HFF-Myc (cell line): Measurements from ENCODE around the gene ANKS1B.
"Not testable (repeated sequence)": the region's sequence is repeated elsewhere in the genome, so short reads cannot be mapped to it uniquely, and the experiment has no call there.

Source experiments
- DNase-seq: peaks from one replicate; pipeline ENCODE4 v3.0.0-alpha.2; 2011; ENCODE audit warnings: low read depth; ENCODE audit errors: extremely low read depth
- H3K4me3 ChIP-seq: replicated peaks from 2 replicates; pipeline ENCODE4 v1.5.1; 2011; ENCODE audit warnings: low read depth, mild to moderate bottlenecking, control low read depth, low read length
- TF ChIP-seq, protein P1 (sequence below): IDR thresholded peaks from 2 replicates; pipeline ENCODE4 v1.5.1; 2012; ENCODE audit warnings: mild to moderate bottlenecking, low read depth, low read length, control low read depth; ENCODE audit errors: missing control alignments

The ANKS1B gene

DNA sequence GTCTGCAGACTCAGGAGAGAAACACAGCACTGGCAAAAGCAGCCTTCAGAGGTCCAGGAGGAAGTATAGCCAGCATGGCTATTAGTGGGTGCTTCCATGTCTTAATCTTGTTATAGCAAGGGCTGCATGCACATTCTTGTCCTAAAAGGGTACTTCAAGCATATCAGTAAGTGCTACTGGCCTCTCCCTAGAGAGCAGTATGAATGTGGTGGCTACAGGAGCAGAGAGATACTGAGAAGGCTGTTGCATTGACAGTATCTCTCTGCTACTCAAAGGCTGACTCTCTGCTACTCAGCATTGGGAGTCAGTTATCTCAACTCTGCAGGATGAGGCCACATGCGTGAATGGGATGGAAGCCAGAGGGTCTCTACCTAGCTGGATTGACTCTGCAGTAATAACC, 335.2 kb downstream of the ANKS1B start:
- H3K4me3 ChIP-seq: no peak overlapping the region
- DNase-seq: no peak
- TF ChIP-seq, protein P1, sequence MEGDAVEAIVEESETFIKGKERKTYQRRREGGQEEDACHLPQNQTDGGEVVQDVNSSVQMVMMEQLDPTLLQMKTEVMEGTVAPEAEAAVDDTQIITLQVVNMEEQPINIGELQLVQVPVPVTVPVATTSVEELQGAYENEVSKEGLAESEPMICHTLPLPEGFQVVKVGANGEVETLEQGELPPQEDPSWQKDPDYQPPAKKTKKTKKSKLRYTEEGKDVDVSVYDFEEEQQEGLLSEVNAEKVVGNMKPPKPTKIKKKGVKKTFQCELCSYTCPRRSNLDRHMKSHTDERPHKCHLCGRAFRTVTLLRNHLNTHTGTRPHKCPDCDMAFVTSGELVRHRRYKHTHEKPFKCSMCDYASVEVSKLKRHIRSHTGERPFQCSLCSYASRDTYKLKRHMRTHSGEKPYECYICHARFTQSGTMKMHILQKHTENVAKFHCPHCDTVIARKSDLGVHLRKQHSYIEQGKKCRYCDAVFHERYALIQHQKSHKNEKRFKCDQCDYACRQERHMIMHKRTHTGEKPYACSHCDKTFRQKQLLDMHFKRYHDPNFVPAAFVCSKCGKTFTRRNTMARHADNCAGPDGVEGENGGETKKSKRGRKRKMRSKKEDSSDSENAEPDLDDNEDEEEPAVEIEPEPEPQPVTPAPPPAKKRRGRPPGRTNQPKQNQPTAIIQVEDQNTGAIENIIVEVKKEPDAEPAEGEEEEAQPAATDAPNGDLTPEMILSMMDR: no peak

DNA sequence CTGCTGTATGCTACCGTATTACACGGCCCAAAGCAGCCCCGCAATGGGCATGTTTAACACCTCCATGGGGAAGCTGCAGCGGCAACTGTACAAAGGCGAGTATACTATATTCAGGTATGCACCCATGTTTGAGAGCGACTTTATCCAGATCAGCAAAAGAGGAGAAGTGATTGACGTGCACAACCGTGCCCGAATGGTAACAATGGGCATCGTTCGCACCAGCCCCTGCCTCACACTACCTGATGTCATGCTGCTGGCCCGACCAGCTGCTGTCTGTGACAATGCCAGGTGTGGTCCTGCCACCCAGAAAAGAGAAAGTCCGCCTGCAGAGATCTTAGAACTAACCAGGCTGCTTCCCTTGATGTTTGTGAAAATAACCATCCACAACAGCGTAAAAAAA, 336.6 kb downstream of the ANKS1B start:
- DNase-seq: no peak
- no peak overlapping the region for H3K4me3 ChIP-seq
- TF ChIP-seq, protein P1: no peak

DNA sequence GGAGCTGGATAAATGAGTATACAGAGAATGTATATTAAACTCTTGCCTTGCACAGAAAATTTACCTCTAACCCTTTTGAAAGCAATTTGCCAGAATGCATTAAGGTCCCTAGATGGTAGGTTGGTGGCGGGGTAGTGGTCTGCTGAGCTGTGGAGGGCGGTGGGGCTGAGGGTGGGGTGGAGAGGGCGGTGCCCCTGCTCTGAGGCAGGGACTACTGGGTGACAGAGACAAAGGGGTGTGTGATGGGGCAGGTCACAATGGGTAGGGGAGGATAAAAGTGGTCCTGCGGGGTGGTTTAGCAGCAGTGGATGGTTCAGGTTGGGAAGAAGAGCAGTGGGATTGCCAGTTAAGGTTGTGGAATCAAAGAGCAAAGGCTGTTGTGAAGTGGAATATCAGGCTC, 337.3 kb downstream of the ANKS1B start, which contains the start of gene GARIN6:
Gene GARIN6 (plus strand): TSS at position 301 of the 400 bp plus-strand sequence. CDS start 422 bp downstream, outside the sequence.
- no peak for DNase-seq
- no peak within 1 kb of the TSS for H3K4me3 ChIP-seq
- TF ChIP-seq, protein P1: no peak

DNA sequence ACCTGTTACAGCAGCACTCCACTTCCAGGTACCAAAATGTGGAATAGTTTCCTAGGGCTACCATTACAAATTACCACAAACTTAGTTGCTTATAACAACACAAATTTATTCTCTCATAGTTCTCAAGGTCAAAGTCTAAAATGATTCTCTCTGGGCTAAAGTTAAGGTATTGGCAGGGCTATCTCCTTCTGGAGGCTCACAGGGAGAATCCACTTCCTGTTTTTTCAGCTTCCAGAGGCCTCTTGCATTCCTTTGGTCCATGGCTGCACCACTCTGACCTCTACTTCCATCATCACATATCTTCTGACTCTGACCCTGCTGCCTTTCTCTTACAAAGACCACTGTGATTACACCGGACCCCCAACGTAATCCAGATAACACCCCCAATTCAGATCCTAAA, 340.1 kb downstream of the ANKS1B start:
- H3K4me3 ChIP-seq: no peak overlapping the region
- TF ChIP-seq, protein P1: no peak
- DNase-seq: no peak

DNA sequence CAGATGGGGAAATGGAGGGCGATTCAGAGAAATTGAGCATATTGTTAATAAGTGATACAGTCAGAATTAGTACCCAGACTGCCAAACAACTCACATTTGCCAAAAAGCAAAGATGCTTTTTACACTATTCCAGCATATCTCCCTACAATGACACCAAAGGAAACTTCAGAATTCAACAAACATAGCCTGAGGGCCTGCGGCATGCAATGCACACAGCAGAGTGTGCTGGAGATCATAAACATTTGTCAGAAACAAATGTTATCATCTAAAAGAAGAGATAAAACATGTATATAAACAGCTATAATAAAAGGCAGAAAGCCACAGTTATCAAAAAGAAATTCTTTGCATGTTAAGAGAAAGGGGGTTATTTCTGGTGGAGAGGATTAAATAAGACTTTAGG, 357.3 kb downstream of the ANKS1B start:
- DNase-seq: no peak
- TF ChIP-seq, protein P1: no peak
- H3K4me3 ChIP-seq: no peak overlapping the region

DNA sequence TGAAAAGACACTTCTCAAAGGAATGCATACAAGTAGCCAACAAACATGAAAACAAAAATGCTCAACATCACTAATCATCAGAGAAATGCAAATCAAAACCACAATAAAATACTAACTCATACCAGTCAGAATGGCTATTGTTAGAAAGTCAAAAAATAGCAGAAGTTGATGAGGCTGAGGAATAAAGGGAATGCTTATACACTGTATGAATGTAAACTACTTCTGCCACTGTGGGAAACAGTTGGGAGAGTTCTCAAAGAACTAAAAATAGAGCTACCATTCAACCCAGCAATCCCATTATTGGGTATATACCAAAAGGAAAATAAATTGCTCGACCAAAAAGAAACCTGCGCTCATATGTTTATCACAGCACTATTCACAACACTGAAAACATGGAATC, 360.1 kb downstream of the ANKS1B start:
- DNase-seq, H3K4me3 ChIP-seq: not testable (repeated sequence)

DNA sequence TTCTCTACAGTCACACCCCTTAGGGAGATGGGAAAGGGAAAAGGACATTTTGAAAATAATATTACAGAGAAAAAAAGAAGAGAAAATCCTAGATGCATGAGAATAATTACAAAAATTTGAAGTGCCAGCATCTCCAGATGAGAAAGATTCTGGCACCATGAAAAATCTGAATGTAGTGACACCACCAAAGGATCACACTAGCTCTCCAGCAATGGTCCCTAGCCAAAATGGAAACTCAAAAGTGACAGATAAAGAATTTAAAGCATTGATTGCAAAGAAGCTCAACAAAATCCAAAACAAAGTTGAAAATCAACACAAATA, 364.6 kb downstream of the ANKS1B start:
- TF ChIP-seq, protein P1: no peak
- H3K4me3 ChIP-seq: no peak overlapping the region
- no peak for DNase-seq
